Kidney glomerular epithelial cell (primary cell): ENCODE results near the gene NSMCE1.
"Not testable (repeated sequence)": the region's sequence is repeated elsewhere in the genome, so short reads cannot be mapped to it uniquely, and the experiment has no call there.

Experiments used
- DNase-seq: peaks from one replicate; lab custom pipeline; 2025; lab: John Stamatoyannopoulos, UW

Gene NSMCE1

DNA sequence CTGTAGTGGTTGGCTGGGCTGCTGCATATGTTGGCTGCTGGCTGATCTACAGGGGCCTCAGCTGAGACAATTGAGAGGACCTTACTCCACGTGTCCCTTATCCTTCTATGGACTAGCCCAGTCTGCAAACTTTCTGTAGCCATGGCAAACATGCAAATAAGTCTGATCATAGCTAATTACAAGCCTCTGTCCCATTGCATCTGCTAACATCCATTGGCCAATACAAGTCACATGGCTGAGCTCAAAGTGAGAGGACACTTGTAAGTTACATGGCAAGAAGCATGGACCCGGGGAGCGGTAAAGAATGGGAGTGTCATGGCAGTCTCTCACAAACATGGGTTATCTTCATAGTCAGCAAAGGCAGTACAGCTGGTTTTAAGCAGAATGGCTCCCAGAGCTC lies 33.6 kb upstream of the NSMCE1 start:
- DNase-seq: no peak

GRCh38 chr16:27301236-27301861 lies 32.8 kb upstream of the NSMCE1 start:
- no peak for DNase-seq

- DNase-seq: no peak
Observed at GRCh38 chr16:27298132-27298531, 29.6 kb upstream of the NSMCE1 start.

DNA sequence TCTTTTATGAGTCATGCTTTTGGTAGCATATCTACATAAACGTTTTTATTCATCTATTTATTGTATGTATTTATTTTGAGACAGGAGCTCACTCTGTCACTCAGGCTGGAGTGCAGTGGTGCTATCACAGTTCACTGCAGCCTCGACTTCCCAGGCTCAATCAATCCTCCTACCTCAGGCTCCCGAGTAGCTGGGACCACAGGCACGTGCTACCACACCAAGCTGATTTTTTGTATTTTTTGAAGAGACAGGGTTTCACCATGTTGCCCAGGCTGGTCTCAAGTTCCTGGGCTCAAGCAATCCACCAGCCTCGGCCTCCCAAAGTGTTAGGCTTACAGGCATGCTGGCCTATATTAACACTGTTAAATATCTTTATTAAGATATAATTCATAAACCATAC lies 24.8 kb upstream of the NSMCE1 start:
- no peak for DNase-seq

DNA sequence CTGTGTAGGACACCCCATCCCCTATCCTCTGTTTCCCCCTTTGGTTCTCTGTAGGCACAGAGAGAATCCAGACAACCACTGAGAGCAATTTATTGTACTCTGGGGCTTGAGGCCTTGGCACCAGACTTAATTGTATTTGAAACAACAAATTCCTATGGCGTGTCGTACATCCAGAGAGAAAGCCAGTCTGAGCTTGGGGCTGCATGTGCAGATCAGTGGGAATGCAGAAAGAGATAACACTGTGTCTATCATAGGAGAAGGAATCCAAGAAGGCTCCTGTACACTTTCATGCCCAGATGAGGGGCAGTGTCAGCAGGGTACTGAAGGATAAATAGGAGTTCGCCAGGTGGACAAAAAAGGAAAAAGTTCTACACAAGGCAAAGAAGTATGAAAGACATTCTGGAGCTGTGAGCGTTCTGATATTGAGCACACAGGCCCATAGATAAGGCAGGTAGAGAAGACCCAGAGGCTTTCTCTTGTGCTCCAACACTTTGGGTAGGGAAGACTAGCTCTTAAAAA lies 23.2 kb upstream of the NSMCE1 start:
- DNase-seq: no peak

- no peak for DNase-seq
Observed at GRCh38 chr16:27291106-27291505, 22.5 kb upstream of the NSMCE1 start.

DNA sequence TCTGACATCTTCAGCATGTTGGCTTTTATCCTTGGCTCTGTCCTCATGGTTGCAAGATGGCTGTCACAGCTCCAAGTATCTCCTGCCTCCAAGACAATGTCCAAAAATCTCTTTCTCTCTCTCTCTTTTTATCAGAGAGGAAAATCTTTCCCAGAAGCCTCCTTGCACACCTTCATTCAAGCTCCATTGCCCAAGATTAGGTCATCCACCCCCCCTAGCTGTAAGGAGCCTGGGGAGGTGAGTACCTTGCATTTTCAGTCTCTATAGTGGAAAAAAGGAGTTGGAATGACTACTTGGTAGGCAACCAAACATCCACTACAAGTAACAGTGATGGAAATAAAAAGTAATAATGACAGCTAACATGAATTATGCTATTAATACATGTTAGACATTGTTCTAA lies 22.0 kb upstream of the NSMCE1 start:
- peak; percentile 43 for DNase-seq

DNA sequence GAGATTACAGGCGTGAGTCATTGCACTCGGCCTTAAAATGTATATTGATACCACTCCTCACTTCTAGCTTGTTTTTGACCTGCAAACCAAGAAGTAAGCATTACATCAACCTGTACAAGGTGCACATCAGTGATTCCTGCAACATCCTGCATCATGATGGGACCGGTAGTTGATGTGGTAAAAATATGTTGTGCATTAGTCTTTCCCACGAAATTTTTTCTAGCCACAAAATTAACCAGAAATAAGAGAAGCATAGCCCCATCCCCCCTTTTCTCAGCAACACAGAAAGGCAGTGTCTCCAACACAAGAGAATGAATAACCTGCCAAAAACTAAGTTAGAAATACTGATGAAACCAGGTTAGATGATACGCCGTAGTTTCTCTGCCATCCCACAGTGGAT lies 21.1 kb upstream of the NSMCE1 start:
- no peak for DNase-seq

DNA sequence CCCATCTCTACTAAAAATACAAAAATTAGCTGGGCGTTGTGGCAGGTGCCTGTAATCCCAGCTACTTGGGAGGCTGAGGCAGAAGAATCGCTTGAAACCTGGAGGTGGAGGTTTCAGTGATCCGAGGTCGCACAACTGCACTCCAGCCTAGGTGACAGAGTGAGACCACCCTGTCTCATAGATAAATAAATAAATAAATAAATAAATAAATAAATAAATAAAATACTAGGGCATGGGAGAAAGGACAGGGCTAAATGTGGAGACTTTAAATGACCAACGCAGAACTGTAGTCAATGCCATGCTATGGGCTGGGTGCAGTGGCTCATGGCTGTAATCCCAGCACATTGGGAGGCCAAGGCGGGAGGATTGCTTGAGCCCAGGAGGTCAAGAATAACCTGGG lies 19.7 kb upstream of the NSMCE1 start:
- DNase-seq: not testable (repeated sequence)

GRCh38 chr16:27287887-27288286 lies 19.3 kb upstream of the NSMCE1 start:
- DNase-seq: no peak

DNA sequence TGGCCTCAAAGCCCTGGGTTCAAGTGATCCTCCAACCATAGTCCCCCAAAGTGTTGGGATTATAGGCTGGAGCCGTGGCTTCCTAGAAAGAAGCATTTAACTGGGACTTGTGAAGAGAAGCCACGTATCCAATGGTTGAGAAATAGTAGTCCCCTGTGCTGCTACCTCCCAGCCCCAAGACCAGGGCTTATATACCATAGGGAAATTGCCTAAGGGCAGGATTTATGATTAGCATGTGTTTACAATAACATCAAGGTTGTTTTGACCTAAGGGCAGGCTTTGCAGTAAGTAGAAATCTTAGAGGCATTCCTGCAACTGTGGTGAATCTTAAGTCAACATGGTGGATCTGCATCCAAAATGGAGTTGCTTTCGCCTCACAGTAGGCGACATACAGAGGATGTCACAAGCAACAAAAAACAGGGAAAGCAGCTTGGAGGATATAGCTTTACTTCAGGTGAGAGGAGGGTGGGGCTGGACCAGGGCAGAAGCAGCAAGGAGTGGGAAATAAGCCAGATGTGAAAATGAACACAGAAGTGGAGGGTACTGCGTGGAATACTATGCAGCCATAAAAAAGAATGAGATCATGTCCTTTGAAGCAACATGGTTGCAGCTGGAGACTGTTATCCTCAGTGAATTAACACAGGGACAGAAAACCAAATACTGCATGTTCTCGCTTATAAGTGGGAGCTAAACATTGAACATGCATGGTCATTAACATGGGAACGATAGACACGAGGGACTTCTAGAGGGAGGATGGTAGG lies 18.7 kb upstream of the NSMCE1 start:
- no peak for DNase-seq

DNA sequence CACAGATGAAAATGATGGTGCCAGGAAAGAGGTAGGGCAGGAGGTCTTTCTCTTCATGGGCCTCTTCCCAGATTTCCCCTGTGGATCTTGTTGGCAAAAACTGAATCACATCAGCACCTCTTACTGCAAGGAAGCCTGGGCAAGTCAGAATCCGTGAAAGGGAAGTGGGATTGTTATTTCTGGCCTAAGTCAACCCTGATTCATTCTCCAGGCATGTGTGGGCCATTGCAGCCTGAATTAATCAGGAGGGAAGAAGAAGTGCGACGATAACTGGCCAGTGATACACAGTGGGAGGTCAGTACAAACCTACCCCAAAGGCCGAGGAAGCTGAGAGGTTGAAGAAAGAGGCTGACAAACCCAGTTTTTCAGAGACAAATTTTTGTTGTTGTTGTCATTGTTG lies 17.9 kb upstream of the NSMCE1 start:
- DNase-seq: peak; percentile 96

DNA sequence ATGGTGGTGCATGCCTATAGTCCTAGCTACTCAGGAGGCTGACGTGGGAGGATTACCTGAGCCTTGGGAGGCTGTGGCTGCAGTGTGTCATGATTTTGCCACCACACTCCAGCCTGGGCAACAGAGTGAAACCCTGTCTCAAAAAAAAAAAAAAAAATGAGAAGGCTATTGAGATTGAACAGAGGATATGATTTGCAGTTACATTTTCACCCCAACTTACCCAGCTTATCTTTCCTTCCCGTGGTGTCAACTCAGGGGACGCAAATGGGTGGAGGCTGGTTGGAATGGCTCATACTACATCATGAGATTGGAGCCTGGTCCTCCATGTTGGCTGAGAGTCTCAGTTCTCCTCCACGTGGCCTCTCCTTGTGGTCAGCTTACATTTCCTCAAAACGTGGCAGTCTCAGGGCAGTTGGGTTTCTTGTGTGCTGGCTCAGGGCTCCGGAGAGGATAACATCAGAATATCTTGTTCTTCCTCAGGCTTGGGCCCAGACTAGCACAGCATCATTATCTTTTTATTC lies 17.2 kb upstream of the NSMCE1 start:
- DNase-seq: no peak

DNA sequence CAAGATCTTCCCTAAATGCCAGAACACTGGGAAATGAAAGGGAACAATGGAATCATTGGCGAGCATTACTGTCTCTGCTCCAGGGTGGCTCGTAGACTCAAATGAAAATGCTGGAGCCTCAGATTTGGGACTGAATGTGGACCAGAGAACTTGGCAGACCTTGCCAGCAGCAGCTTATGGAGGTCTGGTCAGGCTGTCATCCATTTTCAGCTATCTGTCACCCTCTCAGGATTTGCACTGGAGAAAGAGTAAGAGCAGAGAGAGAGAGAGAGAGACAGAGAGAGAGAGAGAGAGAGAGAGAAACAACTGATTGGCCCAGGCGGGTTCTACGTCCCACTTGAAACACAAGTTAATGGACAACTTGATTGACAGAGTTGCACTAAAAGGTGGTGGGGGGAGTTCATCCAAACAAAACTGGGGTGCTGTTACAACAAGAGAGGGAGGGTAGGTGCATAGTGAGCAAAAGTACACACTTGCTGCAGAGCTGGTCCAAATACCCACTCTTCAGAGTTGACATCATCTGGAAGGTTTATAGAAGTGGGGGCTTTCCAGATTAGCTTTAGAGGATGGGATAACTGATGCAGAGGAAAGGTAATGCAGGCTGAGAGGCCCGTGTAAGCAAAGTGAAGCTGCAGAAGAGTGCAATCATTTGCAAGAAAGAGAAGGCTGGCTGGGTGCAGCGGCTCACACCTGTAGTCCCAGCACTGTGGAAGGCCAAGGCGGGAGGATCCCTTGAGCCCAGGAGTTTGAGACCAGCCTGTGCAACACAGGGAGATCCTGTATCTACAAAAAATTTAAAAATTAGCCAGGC lies 16.5 kb upstream of the NSMCE1 start:
- no peak for DNase-seq

- DNase-seq: no peak
Observed at GRCh38 chr16:27281243-27281642, 12.7 kb upstream of the NSMCE1 start.

GRCh38 chr16:27275394-27275793 lies 6.8 kb upstream of the NSMCE1 start:
- DNase-seq: no peak

- not testable (repeated sequence) for DNase-seq
Observed at GRCh38 chr16:27274424-27274874, 5.9 kb upstream of the NSMCE1 start.

DNA sequence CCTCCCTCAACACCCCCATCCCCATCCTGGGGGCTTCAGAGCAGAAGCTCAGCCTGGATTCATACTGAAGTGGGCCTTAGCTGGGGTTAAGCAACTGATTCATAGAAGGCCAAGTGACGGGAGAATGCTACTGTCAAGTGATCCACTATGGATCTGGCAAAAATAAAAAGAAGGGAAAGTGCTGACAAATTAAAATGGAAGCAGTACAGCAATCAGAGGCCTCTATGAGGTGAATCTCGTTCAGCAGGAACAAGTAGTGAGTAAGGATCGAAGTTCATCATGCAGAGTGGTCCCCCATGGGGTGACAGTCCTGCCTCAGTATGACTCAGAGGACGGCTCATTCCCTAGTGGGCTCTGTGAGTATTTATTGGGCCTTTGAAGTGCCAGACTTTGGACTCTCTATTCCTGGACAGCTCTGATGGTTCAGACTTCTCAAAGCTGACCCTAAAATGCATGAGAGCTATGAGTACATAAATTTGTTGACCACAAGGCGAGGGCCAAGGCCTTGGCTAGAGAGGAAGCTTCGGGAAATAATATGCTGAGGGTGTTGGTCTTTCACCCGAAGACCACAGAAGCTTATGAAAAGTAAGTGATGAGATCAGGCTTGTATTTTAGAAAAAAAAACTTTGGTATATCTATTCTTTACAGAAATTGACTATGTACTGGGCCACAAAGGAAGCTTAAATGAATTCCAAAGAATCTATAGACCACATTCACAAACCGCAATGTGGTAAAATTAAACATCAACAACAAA lies 5.3 kb upstream of the NSMCE1 start:
- no peak for DNase-seq

DNA sequence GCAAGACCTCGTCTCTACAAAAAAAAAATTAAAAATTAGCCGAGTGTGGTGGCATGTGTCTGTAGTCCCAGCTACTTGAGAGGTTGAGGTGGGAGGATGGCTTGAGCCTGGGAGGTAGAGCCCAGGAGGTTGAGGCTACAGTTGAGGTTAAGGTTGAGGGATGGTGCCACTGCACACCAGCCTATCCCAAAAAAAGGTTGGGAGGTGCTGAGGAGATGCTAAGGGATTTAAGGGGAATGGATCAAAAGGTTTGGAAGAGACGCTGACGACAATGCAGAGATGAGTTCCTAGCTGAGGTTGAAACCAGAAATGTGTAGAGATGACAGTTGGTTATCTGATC lies 4.7 kb upstream of the NSMCE1 start:
- DNase-seq: no peak

- not testable (repeated sequence) for DNase-seq
Observed at GRCh38 chr16:27272697-27273096, 4.1 kb upstream of the NSMCE1 start.

- DNase-seq: no peak
Observed at GRCh38 chr16:27272076-27272475, 3.5 kb upstream of the NSMCE1 start.

DNA sequence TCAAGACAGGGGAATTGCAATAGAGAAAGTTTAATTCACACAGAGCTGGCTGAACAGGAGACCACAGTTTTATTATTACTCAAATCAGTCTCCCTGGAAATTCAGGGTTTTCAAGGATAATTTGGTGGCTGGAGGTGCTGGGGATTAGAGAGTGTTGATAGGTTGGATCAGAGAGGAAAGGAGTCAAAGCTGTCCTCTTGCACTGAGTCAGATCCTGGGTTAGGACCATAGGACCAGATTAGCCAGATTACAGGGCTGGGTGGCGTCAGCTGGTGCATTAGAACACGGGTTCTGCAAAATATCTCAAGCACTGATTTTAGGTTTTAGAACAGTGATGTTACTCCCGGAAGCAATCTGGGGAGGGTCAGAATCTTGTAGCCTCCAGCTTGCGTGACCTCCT lies 1.8 kb upstream of the NSMCE1 start:
- no peak for DNase-seq
